Mesothelial cell of epicardium (in vitro differentiated cells): Measurements from ENCODE around the gene SFRP5. TPM values are rescaled to one million over a fixed set of nuclear protein-coding genes. Genes with fewer than 3 reads are reported as not detected.

ENCODE experiments used
- DNase-seq, 2 experiments: peaks; one replicate each; pipeline ENCODE4 v3.0.0; 2021; ENCODE audit warnings: low spot score in 2 of 2; ENCODE audit not compliant: unreplicated experiment in 2 of 2
- H3K27ac Mint-ChIP-seq: 2 replicates; pipeline ENCODE4 v1.8.0; 2021; ENCODE audit warnings: mixed read lengths
- H3K27me3 Mint-ChIP-seq: 2 replicates; pipeline ENCODE4 v1.8.0; 2021; ENCODE audit warnings: low read depth, mixed read lengths
- H3K36me3 Mint-ChIP-seq: 2 replicates; pipeline ENCODE4 v1.8.0; 2021; ENCODE audit warnings: mixed read lengths
- H3K4me1 Mint-ChIP-seq: 2 replicates; pipeline ENCODE4 v1.8.0; 2021; ENCODE audit warnings: mixed read lengths
- H3K4me3 Mint-ChIP-seq: 2 replicates; pipeline ENCODE4 v1.8.0; 2021; ENCODE audit warnings: mild to moderate bottlenecking, moderate library complexity, mixed read lengths
- H3K9me3 Mint-ChIP-seq: 2 replicates; pipeline ENCODE4 v1.8.0; 2021; ENCODE audit warnings: mixed read lengths
- total RNA-seq: library from RNA; stranded (reverse); gene quantifications from 3 replicates; pipeline ENCODE4 v1.2.1, GENCODE V29; 2021
- TF ChIP-seq, protein P1 (sequence below): fragments of 200-600 bp; sonication (generic); IDR thresholded peaks from one replicate; pipeline ENCODE4 v1.5.0; 2021; ENCODE audit warnings: antibody characterized with exemption; ENCODE audit not compliant: unreplicated experiment

SFRP5 gene
- total RNA-seq, 1 donor from 2014 or later, result 0.69 TPM

DNA sequence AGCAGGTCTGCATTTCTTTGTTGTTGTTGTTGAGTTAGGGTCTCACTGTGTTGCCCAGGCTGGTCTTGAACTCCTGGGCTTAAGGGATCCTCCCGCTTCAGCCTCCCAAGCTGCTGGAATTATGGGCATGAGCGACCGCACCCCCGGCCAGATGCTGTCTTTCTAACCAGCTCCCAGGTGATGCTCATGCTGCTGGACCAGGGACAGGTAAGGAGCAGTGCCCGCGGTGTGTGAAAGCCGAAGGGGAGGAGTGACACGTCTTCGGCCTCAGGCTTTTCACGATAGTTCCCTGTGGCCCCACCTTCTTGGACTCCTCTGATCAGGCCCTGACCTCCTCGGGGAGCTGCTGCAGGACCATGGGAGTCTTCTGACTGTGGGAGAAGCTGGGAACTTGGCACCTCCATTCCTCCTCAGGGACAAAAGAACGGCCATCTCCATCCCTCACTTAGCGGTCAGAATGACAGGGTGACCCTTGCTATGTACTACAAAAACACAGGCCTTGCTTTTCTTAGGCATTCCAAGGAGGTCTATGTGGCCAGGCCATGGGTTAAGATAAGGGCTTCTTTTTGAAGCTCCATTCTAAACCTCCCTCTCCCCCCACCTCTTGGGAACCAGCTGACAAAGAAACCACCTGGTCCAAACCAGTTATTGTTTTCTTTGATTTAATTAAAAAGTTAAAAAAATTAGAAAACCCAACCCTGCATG lies 5.5 kb downstream of the SFRP5 start:
- H3K27ac Mint-ChIP-seq, result no peak overlapping the region
- H3K36me3 Mint-ChIP-seq, result no peaks in the 10 kb centered on the region
- no peak overlapping the region for H3K4me3 Mint-ChIP-seq
- H3K4me1 Mint-ChIP-seq, result peaks cover 2% of the 10 kb centered on the region
- TF ChIP-seq, protein P1, sequence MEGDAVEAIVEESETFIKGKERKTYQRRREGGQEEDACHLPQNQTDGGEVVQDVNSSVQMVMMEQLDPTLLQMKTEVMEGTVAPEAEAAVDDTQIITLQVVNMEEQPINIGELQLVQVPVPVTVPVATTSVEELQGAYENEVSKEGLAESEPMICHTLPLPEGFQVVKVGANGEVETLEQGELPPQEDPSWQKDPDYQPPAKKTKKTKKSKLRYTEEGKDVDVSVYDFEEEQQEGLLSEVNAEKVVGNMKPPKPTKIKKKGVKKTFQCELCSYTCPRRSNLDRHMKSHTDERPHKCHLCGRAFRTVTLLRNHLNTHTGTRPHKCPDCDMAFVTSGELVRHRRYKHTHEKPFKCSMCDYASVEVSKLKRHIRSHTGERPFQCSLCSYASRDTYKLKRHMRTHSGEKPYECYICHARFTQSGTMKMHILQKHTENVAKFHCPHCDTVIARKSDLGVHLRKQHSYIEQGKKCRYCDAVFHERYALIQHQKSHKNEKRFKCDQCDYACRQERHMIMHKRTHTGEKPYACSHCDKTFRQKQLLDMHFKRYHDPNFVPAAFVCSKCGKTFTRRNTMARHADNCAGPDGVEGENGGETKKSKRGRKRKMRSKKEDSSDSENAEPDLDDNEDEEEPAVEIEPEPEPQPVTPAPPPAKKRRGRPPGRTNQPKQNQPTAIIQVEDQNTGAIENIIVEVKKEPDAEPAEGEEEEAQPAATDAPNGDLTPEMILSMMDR, result no peak
- no peak for DNase-seq
- H3K9me3 Mint-ChIP-seq, result no peaks in the 10 kb centered on the region
- H3K27me3 Mint-ChIP-seq, result peaks cover 37% of the 10 kb centered on the region

DNA sequence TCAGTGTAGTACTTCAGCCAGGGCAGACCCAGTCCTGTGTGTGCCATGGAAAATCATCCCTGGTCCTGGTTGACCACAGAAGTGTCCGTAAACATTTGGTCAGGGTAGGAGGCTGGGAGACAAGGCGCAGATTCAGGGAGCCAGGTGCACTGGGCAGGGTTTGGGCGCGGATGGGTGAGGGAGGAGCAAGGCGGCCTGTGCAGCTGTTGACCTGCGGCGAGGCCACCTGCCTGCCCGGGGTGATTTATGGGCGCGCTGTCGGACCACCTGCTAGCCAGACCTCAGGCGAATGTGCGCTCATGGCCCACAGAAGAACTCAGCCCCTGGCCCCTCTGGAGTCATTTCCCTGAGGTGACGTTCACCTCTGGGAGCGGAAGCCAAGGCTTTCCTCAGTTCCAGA lies 6.6 kb downstream of the SFRP5 start:
- no peak overlapping the region for H3K27ac Mint-ChIP-seq

DNA sequence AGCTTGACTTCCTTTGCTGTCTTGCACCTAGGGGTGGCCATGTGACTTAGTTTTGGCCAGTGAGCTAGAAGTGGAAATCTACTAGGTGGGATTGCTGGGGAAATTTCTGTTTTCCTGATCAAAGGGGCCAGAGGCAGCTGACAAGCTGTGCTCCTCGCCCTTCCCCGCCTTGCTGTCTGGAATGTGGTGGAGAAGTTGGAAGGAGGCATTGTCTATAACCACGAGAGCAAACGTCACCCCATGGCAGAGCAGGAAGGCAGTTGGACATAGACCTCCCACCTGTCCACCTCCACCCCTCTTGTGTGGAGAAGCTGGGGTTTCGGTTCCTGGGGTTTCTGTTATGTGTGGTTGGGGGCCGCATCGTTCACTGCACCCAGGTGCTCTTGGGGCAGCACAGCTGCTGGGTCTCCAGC lies 7.3 kb downstream of the SFRP5 start:
- Mint-ChIP-seq H3K4me3 (no peak overlapping the region), H3K36me3 (no peaks in the 10 kb centered on the region), H3K27ac (no peak overlapping the region), H3K27me3 (peaks cover 19% of the 10 kb centered on the region), H3K9me3 (no peaks in the 10 kb centered on the region), H3K4me1 (no peaks in the 10 kb centered on the region)
- TF ChIP-seq, protein P1, result no peak
- DNase-seq, result no peak

More for the DNA sequence above, 6.6 kb downstream of the SFRP5 start:
- TF ChIP-seq, protein P1, result no peak
- H3K36me3 Mint-ChIP-seq, result no peaks in the 10 kb centered on the region
- no peak overlapping the region for H3K4me3 Mint-ChIP-seq
- peaks cover 26% of the 10 kb centered on the region for H3K27me3 Mint-ChIP-seq
- no peaks in the 10 kb centered on the region for H3K9me3 Mint-ChIP-seq
- no peaks in the 10 kb centered on the region for H3K4me1 Mint-ChIP-seq
- DNase-seq, result no peak

DNA sequence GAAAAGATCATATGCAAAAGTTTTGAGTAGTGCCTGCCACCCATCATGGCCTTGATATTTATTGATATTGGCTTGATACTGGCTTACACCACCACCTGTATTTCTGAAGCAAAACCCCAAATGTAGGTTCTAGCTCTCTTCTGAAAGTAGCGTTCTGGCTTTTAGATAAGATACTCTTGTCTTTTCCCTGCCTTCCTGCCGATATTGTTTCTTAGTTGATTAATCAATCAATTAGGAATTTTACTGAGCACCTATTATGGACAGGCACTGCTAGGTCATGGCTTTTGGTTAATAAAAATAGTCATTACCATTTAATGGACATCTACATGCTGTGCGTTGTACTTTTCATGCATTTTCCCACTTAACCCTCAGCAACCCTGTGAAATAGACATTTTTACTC lies 7.9 kb downstream of the SFRP5 start:
- TF ChIP-seq, protein P1, result no peak
- Mint-ChIP-seq H3K27me3 (peaks cover 13% of the 10 kb centered on the region), H3K9me3 (no peaks in the 10 kb centered on the region), H3K36me3 (peaks cover 1% of the 10 kb centered on the region), H3K4me3 (no peak overlapping the region), H3K4me1 (no peaks in the 10 kb centered on the region), H3K27ac (no peak overlapping the region)
- no peak for DNase-seq

DNA sequence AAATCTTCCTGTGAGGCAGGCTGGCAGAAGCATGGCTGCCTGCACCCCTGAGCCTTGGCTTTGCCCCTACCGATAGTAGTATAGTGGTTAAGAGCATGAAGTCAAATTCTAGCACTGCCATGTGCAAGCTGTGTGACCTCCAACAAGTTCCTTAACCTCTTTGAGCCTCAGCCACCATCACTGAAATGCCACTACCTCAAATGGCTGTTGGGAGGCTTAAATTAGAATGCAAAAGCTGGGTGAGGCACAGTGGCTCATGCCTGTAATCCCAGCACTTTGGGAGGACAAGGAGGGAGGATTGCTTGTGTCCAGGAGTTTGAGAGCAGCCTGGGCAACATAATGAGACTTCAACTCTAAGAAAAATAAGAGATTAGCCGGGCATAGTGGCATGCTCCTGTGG lies 8.4 kb downstream of the SFRP5 start:
- TF ChIP-seq, protein P1, result no peak
- no peaks in the 10 kb centered on the region for H3K4me1 Mint-ChIP-seq
- DNase-seq, result no peak
- no peak overlapping the region for H3K27ac Mint-ChIP-seq
- peaks cover 8% of the 10 kb centered on the region for H3K27me3 Mint-ChIP-seq
- no peaks in the 10 kb centered on the region for H3K9me3 Mint-ChIP-seq
- no peak overlapping the region for H3K4me3 Mint-ChIP-seq
- H3K36me3 Mint-ChIP-seq, result peaks cover 1% of the 10 kb centered on the region
